ENCODE results near the gene SFRP2. TPM values are rescaled to one million over a fixed set of nuclear protein-coding genes. Genes with fewer than 3 reads are reported as not detected.

The SFRP2 gene
- total RNA-seq, 1 donor from 2014 or later = not detected

Other genes with a start within 250 kb of the SFRP2 start
- 0.47 TPM in 1 of 2 replicates, not detected in the other for gene TLR2, start 104.8 kb downstream of the SFRP2 start, total RNA-seq
- gene RNF175, start 29.1 kb downstream of the SFRP2 start, total RNA-seq = not detected in 2 replicates